HAP-1 (cell line): ENCODE measurements around the gene EXD2.
"Not testable (repeated sequence)": the region's sequence is repeated elsewhere in the genome, so short reads cannot be mapped to it uniquely, and the experiment has no call there.

ENCODE experiments used
- DNase-seq, 2 experiments: peaks; one replicate each; pipeline ENCODE4 v3.0.0-alpha.2; 2016 to 2020; ENCODE audit warnings: low spot score in 2 of 2
- H3K27me3 ChIP-seq: fragments of 250-450 bp; sonication (Bioruptor Pico); 2 replicates; pipeline ENCODE4 v1.5.1; 2020; ENCODE audit warnings: low read depth, mild to moderate bottlenecking, moderate library complexity
- H3K36me3 ChIP-seq: fragments of 250-450 bp; sonication (Bioruptor Pico); replicated peaks from 2 replicates; pipeline ENCODE4 v1.5.1; 2020; ENCODE audit warnings: mild to moderate bottlenecking
- H3K4me1 ChIP-seq: fragments of 250-450 bp; sonication (Bioruptor Pico); 2 replicates; pipeline ENCODE4 v1.5.1; 2020; ENCODE audit warnings: mild to moderate bottlenecking
- H3K4me3 ChIP-seq: fragments of 250-450 bp; sonication (Bioruptor Pico); 2 replicates; pipeline ENCODE4 v1.5.1; 2020; ENCODE audit warnings: mild to moderate bottlenecking, moderate library complexity
- H3K9me3 ChIP-seq: fragments of 250-450 bp; sonication (Bioruptor Pico); 2 replicates; pipeline ENCODE4 v1.5.1; 2020; ENCODE audit warnings: mild to moderate bottlenecking, moderate library complexity
- in situ Hi-C: fragments of 300-500 bp; cut with MboI; formaldehyde crosslinking; loops from 3 replicates; pipeline ENCODE4 v1.14.3; 2020; ENCODE audit warnings: low sequenced_read_pairs, inconsistent platforms, mixed read lengths

The EXD2 gene

GRCh38 chr14:69217663-69218062 lies 26.4 kb downstream of the EXD2 start:
- H3K36me3 ChIP-seq, DNase-seq, H3K4me3 ChIP-seq, in situ Hi-C loops, H3K27me3 ChIP-seq, H3K4me1 ChIP-seq, H3K9me3 ChIP-seq: not testable (repeated sequence)

GRCh38 chr14:69224946-69225345 lies 33.6 kb downstream of the EXD2 start:
- in situ Hi-C loops = no loop called here
- H3K9me3 ChIP-seq = no peaks in the 10 kb centered on the region
- no peak for DNase-seq
- H3K27me3 ChIP-seq = no peaks in the 10 kb centered on the region
- H3K4me3 ChIP-seq = no peak overlapping the region
- peaks cover 17% of the 10 kb centered on the region for H3K4me1 ChIP-seq
- H3K36me3 ChIP-seq = no peaks in the 10 kb centered on the region

- Histone ChIP-seq H3K36me3 (no peaks in the 10 kb centered on the region), H3K9me3 (no peaks in the 10 kb centered on the region), H3K27me3 (no peaks in the 10 kb centered on the region), H3K4me3 (no peak overlapping the region), H3K4me1 (peaks cover 17% of the 10 kb centered on the region)
- in situ Hi-C loops = no loop called here
- DNase-seq = no peak
Measured at GRCh38 chr14:69226178-69226577, 34.9 kb downstream of the EXD2 start.

GRCh38 chr14:69226736-69227135 lies 35.4 kb downstream of the EXD2 start:
- Histone ChIP-seq H3K4me1 (peaks cover 17% of the 10 kb centered on the region), H3K9me3 (no peaks in the 10 kb centered on the region), H3K36me3 (no peaks in the 10 kb centered on the region), H3K4me3 (no peak overlapping the region), H3K27me3 (no peaks in the 10 kb centered on the region)
- no peak for DNase-seq
- in situ Hi-C loops = no loop called here

- no peaks in the 10 kb centered on the region for H3K27me3 ChIP-seq
- H3K4me3 ChIP-seq = no peak overlapping the region
- no peaks in the 10 kb centered on the region for H3K9me3 ChIP-seq
- H3K4me1 ChIP-seq = no peaks in the 10 kb centered on the region
- 0 out of 2 replicates have a peak, but pooled peaks cover 3% of the 10 kb centered on the region for H3K36me3 ChIP-seq
- in situ Hi-C loops = no loop called here
- DNase-seq = no peak
Measured at GRCh38 chr14:69231486-69231885, 40.2 kb downstream of the EXD2 start.

GRCh38 chr14:69232388-69232787 lies 41.1 kb downstream of the EXD2 start:
- no peak overlapping the region for H3K4me3 ChIP-seq
- in situ Hi-C loops = no loop called here

GRCh38 chr14:69234106-69234505 lies 42.8 kb downstream of the EXD2 start:
- Histone ChIP-seq H3K4me1 (no peaks in the 10 kb centered on the region), H3K4me3 (no peak overlapping the region), H3K9me3 (no peaks in the 10 kb centered on the region), H3K27me3 (no peaks in the 10 kb centered on the region), H3K36me3 (0 out of 2 replicates have a peak, but pooled peaks cover 5% of the 10 kb centered on the region)
- in situ Hi-C loops = no loop called here
- DNase-seq = no peak

More at GRCh38 chr14:69232388-69232787, 41.1 kb downstream of the EXD2 start:
- Histone ChIP-seq H3K9me3 (no peaks in the 10 kb centered on the region), H3K27me3 (no peaks in the 10 kb centered on the region), H3K36me3 (0 out of 2 replicates have a peak, but pooled peaks cover 3% of the 10 kb centered on the region), H3K4me1 (no peaks in the 10 kb centered on the region)
- no peak for DNase-seq

- Histone ChIP-seq H3K27me3 (no peaks in the 10 kb centered on the region), H3K36me3 (0 out of 2 replicates have a peak, but pooled peaks cover 5% of the 10 kb centered on the region), H3K4me1 (no peaks in the 10 kb centered on the region), H3K9me3 (no peaks in the 10 kb centered on the region), H3K4me3 (no peak overlapping the region)
- no peak for DNase-seq
- in situ Hi-C loops = no loop called here
Measured at GRCh38 chr14:69235708-69236107, 44.4 kb downstream of the EXD2 start.

GRCh38 chr14:69237142-69237541 lies 45.8 kb downstream of the EXD2 start:
- H3K4me3 ChIP-seq = no peak overlapping the region
- no peaks in the 10 kb centered on the region for H3K9me3 ChIP-seq
- 0 out of 2 replicates have a peak, but pooled peaks cover 5% of the 10 kb centered on the region for H3K36me3 ChIP-seq
- in situ Hi-C loops = no loop called here
- no peaks in the 10 kb centered on the region for H3K4me1 ChIP-seq
- no peak for DNase-seq
- no peaks in the 10 kb centered on the region for H3K27me3 ChIP-seq

DNA sequence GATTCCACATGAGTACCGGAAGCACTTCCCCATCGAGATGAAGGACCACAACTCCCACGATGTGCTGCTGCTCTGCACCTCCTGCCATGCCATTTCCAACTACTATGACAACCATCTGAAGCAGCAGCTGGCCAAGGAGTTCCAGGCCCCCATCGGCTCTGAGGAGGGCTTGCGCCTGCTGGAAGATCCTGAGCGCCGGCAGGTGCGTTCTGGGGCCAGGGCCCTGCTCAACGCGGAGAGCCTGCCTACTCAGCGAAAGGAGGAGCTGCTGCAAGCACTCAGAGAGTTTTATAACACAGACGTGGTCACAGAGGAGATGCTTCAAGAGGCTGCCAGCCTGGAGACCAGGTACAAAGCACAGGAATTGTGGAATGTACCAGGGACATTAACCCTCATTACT lies 46.3 kb downstream of the EXD2 start:
- 0 out of 2 replicates have a peak, but pooled peaks cover 5% of the 10 kb centered on the region for H3K36me3 ChIP-seq
- no peaks in the 10 kb centered on the region for H3K4me1 ChIP-seq
- H3K4me3 ChIP-seq = no peak overlapping the region
- no peaks in the 10 kb centered on the region for H3K27me3 ChIP-seq
- no peaks in the 10 kb centered on the region for H3K9me3 ChIP-seq
- in situ Hi-C loops = no loop called here
- DNase-seq = no peak

DNA sequence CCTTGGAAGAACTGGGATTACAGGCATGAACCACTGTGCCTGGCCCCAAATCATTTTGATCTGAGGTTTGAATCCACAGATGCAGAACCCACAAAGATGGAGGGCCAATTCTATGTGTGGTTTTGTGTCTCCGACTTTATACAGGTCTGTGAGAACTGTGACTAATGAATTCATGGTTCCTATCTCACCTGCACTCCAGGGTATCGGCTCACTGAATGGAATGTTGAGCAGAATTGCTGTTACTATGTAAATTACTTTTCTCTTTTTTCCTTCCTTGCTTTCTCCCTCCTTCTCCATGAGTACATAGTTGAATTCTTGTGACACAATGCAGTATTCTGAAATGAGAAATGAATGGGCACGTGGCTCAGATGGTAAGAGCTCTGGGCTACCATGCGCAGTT lies 47.6 kb downstream of the EXD2 start:
- Histone ChIP-seq H3K9me3 (no peaks in the 10 kb centered on the region), H3K4me3 (no peak overlapping the region), H3K36me3 (0 out of 2 replicates have a peak, but pooled peaks cover 5% of the 10 kb centered on the region), H3K4me1 (no peaks in the 10 kb centered on the region), H3K27me3 (no peaks in the 10 kb centered on the region)
- no peak for DNase-seq
- in situ Hi-C loops = no loop called here

DNA sequence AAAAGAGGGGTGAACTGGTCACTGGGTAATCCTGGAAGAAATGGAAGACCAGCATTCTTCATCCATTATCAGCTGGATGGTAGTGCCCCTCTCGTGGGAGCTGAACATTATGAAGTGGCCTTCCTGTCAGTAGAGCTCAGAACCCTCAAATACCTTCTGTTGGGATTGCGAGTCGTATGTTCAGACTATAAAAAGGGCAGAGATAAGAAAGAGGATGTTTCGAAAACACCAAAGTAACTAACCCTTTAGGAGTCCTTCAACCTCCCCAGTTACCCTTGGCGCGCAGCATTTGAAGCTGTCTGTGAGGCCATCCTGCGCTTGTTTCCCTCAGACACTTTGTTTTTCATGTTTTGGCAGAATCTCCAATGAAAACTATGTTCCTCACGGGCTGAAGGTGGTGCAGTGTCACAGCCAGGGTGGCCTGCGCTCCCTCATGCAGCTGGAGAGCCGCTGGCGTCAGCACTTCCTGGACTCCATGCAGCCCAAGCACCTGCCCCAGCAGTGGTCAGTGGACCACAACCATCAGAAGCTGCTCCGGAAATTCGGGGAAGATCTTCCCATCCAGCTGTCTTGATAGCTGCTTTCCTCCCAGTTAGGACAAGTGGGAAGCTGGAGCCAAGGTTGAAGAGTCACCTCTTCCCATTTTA lies 49.4 kb downstream of the EXD2 start:
- Histone ChIP-seq H3K27me3 (no peaks in the 10 kb centered on the region), H3K9me3 (no peaks in the 10 kb centered on the region), H3K36me3 (0 out of 2 replicates have a peak, but pooled peaks cover 5% of the 10 kb centered on the region), H3K4me3 (no peak overlapping the region), H3K4me1 (no peaks in the 10 kb centered on the region)
- in situ Hi-C loops = no loop called here
- DNase-seq = no peak

DNA sequence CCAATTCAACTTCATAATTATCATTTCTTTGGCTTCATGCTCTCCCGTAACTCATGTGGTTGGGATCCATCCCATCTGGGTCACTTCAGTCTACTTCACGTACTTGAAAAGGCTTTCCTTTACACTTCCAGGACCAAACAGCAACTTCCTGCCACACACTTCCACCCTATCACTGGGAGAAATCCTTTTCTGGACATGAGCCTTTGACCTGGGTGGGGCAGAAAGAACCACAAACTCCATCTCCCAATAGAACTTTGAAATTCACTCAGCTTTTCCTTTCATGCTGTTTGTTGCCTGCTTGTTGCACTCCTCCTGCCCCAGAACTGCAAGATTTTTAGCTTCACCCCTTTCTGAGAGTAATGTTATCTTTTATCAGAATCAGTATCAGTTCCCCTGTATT lies 50.3 kb downstream of the EXD2 start:
- DNase-seq = no peak
- H3K27me3 ChIP-seq = no peaks in the 10 kb centered on the region
- no peaks in the 10 kb centered on the region for H3K9me3 ChIP-seq
- no peak overlapping the region for H3K4me3 ChIP-seq
- 0 out of 2 replicates have a peak, but pooled peaks cover 3% of the 10 kb centered on the region for H3K36me3 ChIP-seq
- no peaks in the 10 kb centered on the region for H3K4me1 ChIP-seq
- in situ Hi-C loops = no loop called here

GRCh38 chr14:69242311-69243224 lies 51.3 kb downstream of the EXD2 start:
- no peaks in the 10 kb centered on the region for H3K27me3 ChIP-seq
- peak; percentile 63 to 73 for DNase-seq
- no peak overlapping the region for H3K4me3 ChIP-seq
- no peaks in the 10 kb centered on the region for H3K4me1 ChIP-seq
- in situ Hi-C loops = no loop called here
- no peaks in the 10 kb centered on the region for H3K9me3 ChIP-seq
- 0 out of 2 replicates have a peak, but pooled peaks cover 3% of the 10 kb centered on the region for H3K36me3 ChIP-seq
